Activated CD8-positive, alpha-beta memory T cell treated with anti-CD3 and anti-CD28 coated beads for 4 hours (primary cell): ENCODE measurements around the gene RAB20.
"Not testable (repeated sequence)": the region's sequence is repeated elsewhere in the genome, so short reads cannot be mapped to it uniquely, and the experiment has no call there.

ENCODE experiments used
- DNase-seq, 2 donors: peaks; one replicate each; pipeline ENCODE4 v3.0.0-alpha.2; 2020; ENCODE audit warnings: low read depth in 2 of 2

Gene RAB20

DNA sequence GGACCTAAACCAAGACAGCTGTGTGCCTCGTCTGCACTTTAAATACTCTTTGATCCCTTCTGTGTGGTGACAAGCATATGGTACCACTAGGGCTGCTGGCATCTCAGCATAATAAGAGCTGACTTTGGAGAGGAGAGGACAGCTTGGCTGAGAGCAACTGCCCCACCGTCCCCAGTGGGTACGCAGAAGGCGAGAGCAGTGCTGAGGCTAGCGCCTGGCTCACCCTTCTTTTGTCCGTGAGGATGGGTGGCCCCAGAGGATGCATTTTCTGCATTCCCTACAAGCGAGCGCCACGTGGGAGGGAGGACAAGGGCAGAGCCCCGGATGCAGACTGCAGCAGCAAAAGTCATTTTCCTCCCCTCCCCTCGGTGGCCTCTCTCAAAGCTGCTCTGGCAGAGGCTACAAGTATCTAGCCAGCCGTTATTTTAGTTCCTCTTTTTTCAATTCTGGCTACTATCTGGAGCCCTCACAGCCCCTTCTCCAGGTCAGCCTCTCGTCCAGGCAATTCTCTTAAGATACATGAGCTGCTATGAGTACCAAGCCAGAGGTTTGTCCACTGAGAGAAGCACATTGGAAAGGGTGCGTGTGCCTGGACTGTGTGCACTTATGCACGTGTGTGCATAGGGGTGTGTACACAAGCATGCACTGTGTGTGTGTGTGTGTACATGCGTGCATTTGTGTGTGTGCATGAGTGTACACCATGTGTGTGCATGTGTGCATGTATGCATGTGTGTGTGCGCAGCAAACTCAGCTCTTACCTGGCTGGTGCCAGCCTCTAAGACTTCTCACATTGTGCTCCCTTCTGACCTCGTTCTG, 51.3 kb downstream of the RAB20 start:
- no peak for DNase-seq

DNA sequence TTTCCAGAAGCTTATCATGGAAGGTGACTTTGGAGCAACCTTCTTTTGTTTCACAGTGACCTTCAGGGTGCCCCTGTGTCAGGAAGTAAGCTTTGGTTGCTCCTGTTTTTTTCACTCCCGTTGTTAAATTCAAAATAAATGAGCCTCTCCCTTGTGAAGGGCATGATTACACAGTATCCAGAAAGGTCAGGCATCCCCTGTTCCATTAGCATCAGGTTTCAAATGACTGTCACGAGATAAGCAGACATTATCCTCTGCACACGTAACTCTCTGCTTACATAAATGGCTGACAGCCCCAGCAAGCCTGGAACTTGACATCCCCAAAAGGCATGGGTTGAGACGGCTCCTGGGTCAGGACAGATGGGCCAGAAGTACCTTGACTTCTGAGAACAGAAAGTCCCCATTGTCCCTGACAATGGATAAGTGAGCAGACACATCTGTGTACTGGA, 52.0 kb downstream of the RAB20 start:
- DNase-seq = no peak

DNA sequence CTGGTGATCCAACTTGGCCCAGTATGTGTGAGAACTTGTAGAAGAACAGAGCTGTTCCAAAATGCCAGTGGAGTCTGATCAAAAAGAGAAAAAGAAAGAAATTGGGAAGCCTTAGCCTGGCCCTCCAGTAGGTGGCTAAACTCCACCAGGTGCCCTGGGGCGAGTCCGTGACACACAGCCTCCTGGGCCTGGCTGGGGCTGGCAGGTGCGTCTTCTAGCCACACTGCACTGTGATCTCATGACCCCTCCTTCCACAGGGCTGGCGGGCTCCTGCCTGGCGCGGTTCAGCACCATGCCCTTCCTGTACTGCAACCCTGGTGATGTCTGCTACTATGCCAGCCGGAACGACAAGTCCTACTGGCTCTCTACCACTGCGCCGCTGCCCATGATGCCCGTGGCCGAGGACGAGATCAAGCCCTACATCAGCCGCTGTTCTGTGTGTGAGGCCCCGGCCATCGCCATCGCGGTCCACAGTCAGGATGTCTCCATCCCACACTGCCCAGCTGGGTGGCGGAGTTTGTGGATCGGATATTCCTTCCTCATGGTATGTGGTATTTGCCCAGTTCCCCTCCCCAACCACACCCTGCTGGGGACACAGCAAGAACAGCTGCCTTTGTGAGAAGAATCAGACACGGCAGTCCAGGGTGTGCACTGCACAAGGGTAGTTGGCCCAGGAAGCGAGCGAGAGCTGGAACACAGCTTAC, 53.7 kb downstream of the RAB20 start:
- no peak for DNase-seq

DNA sequence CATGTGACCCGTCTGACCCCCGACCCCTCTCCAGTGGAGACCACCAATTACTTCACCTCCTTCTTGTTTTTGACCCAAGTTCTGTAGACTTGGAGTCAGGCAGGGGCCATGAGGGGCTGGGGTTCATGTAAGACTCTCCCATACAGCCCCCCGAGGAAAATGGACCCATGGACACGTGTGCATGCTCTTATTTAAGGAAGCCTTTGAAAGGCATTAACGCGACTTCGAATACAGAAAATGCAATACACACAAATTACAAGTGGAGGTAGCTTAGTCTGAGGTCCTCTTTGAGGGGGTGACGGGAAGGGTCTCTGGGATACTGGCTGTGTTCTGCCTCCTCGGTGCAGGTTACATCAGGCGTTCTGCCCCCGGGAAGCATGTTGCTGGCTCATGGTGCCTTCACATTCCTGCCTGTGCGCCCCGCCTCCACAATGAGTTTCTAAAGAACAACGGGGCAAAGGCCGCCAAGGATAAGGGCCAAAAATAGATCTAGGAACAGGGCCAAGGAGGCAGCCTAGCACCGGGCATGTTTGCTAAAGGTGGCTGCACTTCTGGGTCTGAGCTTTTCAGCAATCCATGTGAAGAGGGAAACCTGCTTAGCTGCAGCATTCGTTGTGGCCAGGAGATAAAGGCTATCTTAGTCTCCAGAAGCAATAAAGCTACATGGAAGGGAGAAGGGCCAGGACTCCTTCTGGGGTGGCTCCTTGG, 54.5 kb downstream of the RAB20 start:
- DNase-seq = no peak

DNA sequence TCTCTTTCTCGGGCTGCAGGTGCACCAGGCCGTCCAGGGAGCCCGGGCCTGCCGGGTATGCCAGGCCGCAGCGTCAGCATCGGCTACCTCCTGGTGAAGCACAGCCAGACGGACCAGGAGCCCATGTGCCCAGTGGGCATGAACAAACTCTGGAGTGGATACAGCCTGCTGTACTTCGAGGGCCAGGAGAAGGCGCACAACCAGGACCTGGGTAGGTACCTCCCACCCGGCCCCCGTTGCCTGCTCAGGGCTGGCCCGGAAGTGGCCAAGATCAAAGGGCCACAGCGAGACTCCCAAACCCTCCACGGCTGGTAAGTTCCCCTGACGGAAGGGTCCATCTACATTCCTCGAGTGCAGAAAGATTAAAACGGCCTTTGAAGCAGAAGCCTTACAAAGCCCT, 55.1 kb downstream of the RAB20 start:
- DNase-seq = no peak

DNA sequence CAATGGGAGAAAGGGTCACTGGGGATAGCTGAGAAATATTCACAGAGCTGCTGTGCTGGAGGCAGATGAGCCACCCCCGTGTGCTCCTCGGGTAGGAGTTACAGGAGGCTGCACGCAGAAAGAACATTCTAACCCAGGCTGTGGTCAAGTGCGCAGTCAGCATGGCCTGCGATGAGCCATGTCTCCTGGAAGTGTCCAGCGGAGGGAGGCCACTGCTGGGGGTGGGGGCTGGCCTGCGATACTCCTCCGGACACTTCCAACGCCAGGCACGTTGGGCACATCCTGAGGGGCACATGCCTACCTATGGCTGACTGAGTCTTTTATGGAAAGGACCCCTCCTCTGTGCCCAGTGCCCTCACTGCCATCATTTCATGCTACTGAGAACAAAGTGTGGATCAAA, 55.9 kb downstream of the RAB20 start:
- no peak for DNase-seq

DNA sequence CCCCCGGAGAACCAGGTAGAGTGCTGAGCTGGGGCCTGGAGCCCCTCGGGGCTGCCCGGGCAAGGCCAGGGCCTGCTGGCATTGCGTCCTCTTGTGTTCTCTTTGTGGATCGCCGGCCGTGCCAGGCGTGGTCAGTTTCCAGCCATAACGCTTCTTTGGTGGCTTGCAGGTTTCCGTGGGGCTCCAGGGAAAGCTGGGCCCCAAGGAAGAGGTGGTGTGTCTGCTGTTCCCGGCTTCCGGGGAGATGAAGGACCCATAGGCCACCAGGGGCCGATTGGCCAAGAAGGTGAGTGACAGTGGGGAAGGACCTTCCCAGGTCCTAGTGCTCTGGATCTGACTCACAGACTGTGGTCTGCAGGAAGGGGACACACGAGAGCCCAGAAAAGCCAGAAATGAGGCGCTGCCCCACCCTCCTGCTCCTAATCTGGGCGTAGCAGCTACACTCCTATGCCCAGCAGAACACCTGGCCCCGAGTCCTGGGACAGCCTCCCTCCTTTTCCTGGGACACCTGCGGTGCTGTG, 57.5 kb downstream of the RAB20 start:
- no peak for DNase-seq

DNA sequence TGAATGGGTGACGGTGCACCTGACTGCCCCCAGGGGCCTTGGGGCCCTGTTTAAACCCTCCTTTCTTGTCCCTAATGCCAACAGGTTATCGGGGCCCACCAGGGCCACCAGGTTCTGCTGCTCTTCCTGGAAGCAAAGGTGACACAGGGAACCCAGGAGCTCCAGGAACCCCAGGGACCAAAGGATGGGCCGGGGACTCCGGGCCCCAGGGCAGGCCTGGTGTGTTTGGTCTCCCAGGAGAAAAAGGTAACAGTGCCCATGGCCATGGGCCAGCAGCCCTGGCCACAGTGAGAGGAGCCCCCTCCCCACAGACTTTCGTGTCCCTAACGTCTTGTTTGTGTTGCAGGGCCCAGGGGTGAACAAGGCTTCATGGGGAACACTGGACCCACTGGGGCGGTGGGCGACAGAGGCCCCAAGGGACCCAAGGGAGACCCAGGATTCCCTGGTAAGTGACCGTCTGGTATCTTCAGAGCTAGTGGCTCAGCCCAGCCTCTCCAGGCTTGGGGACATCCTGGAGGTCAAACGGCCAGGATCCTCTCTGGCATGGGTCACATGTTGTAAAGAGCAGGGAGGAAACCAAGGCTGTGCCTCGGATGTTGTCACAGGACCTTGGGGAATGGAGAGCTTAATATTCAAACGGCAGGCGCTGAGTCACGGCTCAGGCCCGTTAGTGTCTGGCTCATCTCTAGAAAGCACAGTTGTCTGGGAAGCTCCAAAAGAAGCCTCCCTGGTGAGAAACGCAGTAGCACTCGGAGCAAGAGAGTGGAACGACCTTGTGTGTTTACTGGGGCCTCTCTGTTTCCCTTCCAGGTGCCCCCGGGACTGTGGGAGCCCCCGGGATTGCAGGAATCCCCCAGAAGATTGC, 58.3 kb downstream of the RAB20 start:
- no peak for DNase-seq

DNA sequence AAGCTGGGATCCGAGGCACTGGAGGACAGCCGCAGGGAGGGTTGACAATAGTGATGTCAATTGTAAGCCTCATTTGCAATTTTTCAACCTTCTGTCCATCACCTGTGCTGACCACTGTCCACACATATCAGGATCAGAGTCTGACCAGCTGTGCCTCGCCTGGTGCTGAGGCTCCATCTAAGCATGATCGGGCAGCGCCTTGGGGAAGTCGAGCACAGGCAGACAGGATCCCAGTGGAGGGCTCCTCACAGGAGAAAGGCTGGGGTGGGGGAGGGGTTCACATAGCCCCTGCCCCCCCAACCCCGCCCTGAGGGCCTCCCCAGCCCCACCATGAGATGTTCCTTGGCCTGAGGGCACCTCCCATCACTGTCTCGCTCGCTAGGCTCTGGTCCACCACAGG, 60.3 kb downstream of the RAB20 start:
- DNase-seq = no peak

DNA sequence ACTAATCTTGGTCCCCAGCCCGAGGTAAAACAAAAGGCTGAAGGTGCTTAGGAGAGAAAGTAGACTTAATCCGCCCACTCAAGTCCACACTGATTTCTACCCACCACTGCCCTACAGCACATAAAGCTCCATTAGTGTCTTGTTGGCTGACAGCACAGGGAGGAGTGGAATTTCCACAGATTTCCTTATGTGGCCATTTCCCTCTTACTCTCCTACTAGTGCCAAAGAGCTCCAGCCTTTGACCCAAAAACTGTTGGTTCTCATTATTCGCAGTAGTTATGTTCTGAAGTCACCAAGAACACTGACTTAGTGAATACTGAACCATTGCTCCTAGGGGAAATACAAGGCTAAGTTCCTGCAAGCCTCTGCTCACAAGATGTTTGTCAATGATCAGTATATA, 61.2 kb downstream of the RAB20 start:
- no peak for DNase-seq

DNA sequence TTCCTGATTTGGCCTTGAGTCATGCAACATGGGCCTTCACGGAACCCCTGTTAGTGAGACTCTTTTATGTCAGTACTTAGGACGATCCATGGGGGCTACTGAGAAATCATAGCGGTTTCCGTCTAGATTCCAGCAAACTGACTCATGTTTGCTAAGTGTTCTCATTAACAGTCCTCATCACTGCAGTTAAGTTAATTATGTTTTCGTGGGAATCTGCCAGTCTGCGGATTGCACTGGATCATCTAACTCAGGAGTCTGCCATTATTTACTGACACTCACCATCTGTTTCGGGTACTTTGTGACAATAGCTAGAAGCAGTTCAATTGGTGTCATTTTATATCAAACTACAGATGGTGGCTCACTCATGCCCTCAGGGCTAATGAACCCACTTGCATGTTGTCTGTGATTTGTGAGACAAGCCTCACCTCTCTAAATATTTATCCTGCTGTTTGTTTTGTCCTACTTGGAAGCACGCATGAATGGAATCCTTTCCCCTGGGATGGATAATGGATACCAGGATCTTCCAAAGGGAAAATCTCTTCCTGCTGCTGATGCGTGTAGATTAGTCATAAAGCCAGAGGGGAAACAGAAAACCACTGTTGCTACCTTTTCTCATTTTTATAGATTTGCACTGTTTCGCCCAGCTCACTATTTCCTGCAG, 61.8 kb downstream of the RAB20 start:
- no peak for DNase-seq

DNA sequence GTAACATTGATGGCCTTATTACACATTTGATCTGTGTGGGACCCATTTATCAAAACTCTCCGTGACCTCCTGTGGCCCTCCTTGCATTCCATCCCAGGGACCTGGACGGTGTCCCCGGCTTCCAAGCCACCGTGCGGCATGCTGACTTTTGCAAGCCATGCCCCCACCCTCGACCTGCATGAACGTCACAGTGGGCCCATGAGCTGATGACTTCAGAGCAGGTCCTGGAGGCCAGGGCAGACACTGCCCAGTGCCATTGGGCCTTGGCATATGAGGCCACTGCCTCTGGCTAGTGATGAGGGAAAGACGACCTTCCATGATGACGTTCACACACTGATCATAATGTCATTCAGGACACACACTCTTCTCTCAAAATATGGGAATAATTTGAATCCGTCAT, 62.8 kb downstream of the RAB20 start:
- DNase-seq = no peak

DNA sequence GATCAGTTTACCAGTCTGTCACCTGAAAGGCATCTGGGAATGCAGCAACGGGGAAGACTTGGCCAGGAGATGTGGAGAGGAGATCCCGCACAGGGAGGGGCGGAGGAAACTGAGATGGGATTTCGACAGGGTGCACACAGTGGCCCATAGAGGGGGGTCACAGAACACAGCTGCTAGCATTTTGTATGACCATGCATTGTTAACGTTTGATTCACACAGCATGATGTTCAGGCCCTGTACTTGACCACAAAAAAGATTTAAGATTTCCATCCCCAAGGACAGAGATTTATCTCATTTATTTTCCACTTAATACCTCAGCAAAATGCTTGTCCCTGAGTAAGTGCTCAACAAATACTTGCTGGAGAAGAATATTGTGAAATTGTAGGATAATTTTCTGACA, 63.2 kb downstream of the RAB20 start:
- no peak for DNase-seq

DNA sequence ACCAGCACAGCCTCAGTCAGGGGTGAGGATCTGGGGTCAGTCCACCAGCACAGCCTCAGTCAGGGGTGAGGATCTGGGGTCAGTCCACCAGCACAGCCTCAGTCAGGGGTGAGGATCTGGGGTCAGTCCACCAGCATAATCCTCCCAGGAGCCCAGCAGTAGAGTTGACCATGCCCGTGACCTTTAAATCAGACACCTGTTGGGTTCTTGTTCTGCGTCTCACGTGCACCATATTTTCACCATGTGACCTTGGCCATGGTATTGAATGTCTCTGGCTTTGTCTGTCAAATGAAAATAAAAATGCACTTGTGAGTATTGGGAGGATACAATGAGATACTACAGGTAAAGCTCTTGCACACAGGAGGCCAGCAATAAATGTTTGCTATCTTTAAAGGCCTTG, 63.6 kb downstream of the RAB20 start:
- DNase-seq = not testable (repeated sequence)

DNA sequence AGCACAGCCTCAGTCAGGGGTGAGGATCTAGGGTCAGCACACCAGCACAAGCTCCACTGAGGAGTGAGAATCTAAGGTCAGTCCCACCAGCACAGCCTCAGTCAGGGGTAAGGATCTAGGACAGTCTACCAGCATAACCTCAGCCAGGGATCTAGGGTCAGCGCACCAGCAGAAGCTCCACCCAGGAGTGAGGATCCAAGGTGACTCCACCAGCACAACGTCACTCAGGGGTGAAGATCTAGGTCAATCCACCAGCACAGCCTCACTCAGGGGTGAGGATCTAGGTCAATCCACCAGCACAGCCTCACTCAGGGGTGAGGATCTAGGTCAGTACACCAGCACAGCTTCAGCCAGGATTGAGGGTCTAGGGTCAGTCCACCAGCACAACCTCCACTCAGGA, 64.5 kb downstream of the RAB20 start:
- DNase-seq = no peak

DNA sequence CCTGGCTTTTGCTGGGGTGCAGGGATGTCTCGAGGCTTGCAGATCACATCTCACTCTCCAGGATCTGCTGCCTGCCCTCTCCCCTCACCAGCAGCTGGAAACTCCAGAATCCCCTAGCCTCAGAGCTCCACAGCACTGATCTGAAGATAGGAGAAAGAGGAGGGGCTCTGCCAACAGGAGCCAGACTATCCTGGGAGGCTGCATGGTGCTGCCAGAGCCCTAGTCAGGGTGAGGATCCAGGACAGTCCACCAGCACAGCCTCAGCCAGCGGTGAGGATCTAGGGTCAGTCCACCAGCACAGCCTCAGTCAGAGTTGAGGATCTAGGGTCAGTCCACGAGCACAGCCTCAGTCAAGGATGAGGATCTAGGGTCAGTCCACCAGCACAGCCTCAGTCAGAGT, 65.2 kb downstream of the RAB20 start:
- no peak for DNase-seq

DNA sequence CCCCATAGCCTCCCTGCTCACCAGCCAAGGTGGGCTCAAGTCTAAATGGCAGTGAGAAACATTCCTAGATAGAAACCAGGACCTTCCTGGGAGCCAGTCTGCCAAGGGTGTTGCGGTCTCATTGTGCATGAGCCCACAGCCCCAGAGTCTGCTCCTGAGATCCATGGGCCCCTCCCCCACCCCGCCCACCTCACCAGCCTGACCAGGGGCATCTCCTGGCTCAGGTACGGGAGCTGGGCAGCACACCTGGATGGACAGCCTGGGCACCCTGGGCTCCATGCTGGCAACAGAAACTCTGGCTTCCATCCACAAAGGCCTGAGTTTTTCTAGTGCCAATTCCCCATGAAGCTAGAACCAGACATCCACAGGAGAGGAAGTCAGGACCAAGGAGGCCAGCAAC, 65.6 kb downstream of the RAB20 start:
- DNase-seq = no peak

DNA sequence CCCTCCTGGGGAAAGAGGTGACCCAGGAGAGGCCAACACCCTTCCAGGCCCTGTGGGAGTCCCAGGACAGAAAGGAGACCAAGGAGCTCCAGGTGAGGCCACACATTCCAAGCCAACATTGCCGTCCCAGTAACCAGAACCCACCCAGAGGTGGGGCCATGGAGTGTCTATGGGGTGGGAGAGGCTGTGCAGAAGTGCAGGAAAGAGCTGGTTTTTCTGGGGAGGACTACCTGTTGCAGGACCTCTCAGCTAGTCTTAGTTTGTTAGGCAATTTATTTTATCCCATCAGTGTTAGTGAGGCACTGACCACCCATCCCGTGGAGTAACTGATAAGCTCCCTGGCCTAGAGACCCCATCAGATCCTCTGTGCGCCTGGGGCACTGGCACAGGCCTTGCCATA, 66.1 kb downstream of the RAB20 start:
- DNase-seq = no peak

DNA sequence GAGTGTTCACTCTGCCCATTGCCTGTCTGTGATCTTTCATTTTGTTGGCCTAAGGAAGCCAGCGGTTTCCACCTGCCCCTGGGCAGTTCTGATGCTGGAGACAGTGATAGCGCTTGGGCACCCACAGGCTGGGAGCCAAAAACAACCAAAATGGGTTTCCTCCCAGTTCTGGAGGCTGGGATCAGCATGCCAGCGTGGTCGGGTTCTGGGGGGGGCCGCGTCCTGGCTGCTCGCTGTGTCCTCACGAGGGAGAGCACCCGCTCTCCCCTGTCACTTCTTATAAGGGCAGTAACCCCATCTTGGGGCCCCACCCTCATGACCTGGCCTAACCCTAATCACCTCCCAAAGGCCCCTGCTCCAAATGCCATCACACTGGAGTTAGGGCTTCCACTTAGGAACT, 67.9 kb downstream of the RAB20 start:
- DNase-seq = no peak

DNA sequence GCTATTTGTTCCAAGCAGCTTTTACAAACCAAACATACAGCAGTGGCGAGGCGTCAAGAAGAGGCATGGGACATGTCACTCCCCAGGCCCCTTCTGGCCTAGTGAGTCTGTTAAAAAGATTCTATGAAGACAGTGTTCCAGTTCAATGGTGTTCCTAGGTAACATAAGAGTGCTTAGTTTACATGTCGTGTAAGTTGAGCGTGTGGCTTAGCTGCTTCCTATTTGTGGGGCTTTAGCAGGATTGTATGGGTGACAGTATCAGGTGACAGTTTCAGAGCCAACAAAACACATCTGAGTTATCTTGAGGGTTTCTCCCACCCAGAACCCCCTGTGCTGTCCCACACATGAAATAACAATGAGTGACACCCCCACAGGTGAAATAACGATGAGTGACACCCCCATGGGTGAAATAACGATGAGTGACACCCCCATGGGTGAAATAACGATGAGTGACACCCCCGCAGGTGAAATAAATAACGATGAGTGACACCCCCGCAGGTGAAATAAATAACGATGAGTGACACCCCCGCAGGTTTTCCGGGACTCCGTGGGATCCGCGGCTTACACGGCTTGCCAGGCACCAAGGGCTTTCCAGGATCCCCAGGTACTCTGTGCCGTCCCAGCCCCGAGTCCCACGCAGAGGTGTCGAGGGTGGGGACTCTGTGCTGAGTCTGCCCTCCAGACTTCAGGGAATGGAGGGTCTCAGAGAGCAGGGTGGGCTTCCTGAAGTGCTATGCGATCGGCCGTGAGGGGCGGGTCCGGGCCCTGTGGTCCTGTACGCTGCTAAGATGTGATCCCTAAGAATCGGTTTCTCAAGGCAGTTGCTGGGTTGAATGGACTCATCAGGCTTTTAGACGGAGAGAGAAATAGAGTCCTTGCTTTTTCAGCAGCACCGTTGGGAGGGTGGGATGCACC, 68.6 kb downstream of the RAB20 start:
- DNase-seq = no peak
